ENCODE measurements around the gene TMEM45A.
"Not testable (repeated sequence)": the region's sequence is repeated elsewhere in the genome, so short reads cannot be mapped to it uniquely, and the experiment has no call there.

Gene TMEM45A

GRCh38 chr3:100577382-100578008, 85.1 kb downstream of the TMEM45A start:
- no peak overlapping the region for H3K27ac ChIP-seq
- no peak for TF ChIP-seq CTCF (IDR thresholded peaks at IDR 0.05)
- TF ChIP-seq ZFX (IDR thresholded peaks at IDR 0.05; ENCODE audit: borderline replicate concordance) = no peak

GRCh38 chr3:100578646-100579045, 86.2 kb downstream of the TMEM45A start:
- no peak overlapping the region for H3K27ac ChIP-seq
- no peak for TF ChIP-seq ZFX (IDR thresholded peaks at IDR 0.05; ENCODE audit: borderline replicate concordance)
- no peak for TF ChIP-seq CTCF (IDR thresholded peaks at IDR 0.05)

- H3K27ac ChIP-seq = no peak overlapping the region
- no peak for TF ChIP-seq CTCF (IDR thresholded peaks at IDR 0.05)
- TF ChIP-seq ZFX (IDR thresholded peaks at IDR 0.05; ENCODE audit: borderline replicate concordance) = no peak
Observed at GRCh38 chr3:100580147-100580546, 87.7 kb downstream of the TMEM45A start.

- H3K27ac ChIP-seq = no peak overlapping the region
- no peak for TF ChIP-seq ZFX (IDR thresholded peaks at IDR 0.05; ENCODE audit: borderline replicate concordance)
- no peak for TF ChIP-seq CTCF (IDR thresholded peaks at IDR 0.05)
Observed at GRCh38 chr3:100581650-100582049, 89.2 kb downstream of the TMEM45A start.

GRCh38 chr3:100582157-100582556, 89.7 kb downstream of the TMEM45A start:
- H3K27ac ChIP-seq = not testable (repeated sequence)

GRCh38 chr3:100584101-100584660, 91.8 kb downstream of the TMEM45A start:
- H3K27ac ChIP-seq = no peak overlapping the region
- TF ChIP-seq ZFX (IDR thresholded peaks at IDR 0.05; ENCODE audit: borderline replicate concordance) = no peak
- no peak for TF ChIP-seq CTCF (IDR thresholded peaks at IDR 0.05)

- no peak overlapping the region for H3K27ac ChIP-seq
- TF ChIP-seq ZFX (IDR thresholded peaks at IDR 0.05; ENCODE audit: borderline replicate concordance) = no peak
- no peak for TF ChIP-seq CTCF (IDR thresholded peaks at IDR 0.05)
Observed at GRCh38 chr3:100586832-100587231, 94.4 kb downstream of the TMEM45A start.

GRCh38 chr3:100588251-100588650, 95.8 kb downstream of the TMEM45A start:
- TF ChIP-seq ZFX (IDR thresholded peaks at IDR 0.05; ENCODE audit: borderline replicate concordance) (no peak), CTCF (IDR thresholded peaks at IDR 0.05) (no peak)
- no peak overlapping the region for H3K27ac ChIP-seq
